Endothelial cell of umbilical vein (primary cell): ENCODE data around the gene CHST15. TPM values are rescaled to one million over a fixed set of nuclear protein-coding genes. Genes with fewer than 3 reads are reported as not detected.

Experiments used
- BruUV-seq: library from RNA; stranded (reverse); fragments of 400-500 nt; replicated peaks from 2 replicates; lab custom pipeline; 2021; lab: Mats Ljungman, UMichigan
- CTCF ChIA-PET: fragments of 300-600, 350-600 bp; sonication (Branson Sonifier 250); formaldehyde crosslinking; loops from one replicate; lab custom pipeline; 2021; ENCODE audit warnings: antibody characterized with exemption, inconsistent platforms; lab: Charles Lee
- POLR2A ChIA-PET: fragments of 300-600, 350-600 bp; sonication (Branson Sonifier 250); formaldehyde crosslinking; loops from one replicate; lab custom pipeline; 2021; ENCODE audit warnings: antibody characterized with exemption, inconsistent platforms; lab: Charles Lee
- DNase-seq: peaks from one replicate; pipeline ENCODE4 v3.0.0-alpha.2; 2011; ENCODE audit warnings: low read depth, low spot score
- FAIRE-seq: peaks from 2 replicates; lab custom pipeline; 2011; peaks lifted over from hg19 to GRCh38; lab: Jason Lieb, UNC
- H2AFZ ChIP-seq: 2 replicates; pipeline ENCODE4 v1.6.0; 2012; ENCODE audit warnings: low read depth, low read length, control low read depth, inconsistent platforms
- H3K27ac ChIP-seq: 2 replicates; pipeline ENCODE4 v1.5.1; 2011; ENCODE audit warnings: low read depth, mild to moderate bottlenecking, control low read depth, low read length, moderate library complexity; ENCODE audit not compliant: insufficient read depth
- H3K27me3 ChIP-seq, 2 experiments: 2 replicates each; pipeline versions ENCODE4 v1.6.0 to v1.6.1; 2011; ENCODE audit warnings: low read length in 2 of 2, mixed read lengths in 1 of 2; ENCODE audit not compliant: control insufficient read depth in 2 of 2, insufficient read depth in 2 of 2
- H3K36me3 ChIP-seq, 2 experiments: 2 replicates in 1 of 2; 3 replicates in 1 of 2; pipeline ENCODE4 v1.5.1; 2011; ENCODE audit warnings: low read length in 2 of 2, mild to moderate bottlenecking in 1 of 2, moderate library complexity in 1 of 2; ENCODE audit not compliant: control insufficient read depth in 2 of 2, insufficient read depth in 2 of 2; ENCODE audit errors: extremely low read depth in 1 of 2
- H3K4me1 ChIP-seq: 3 replicates; pipeline ENCODE4 v1.5.1; 2011; ENCODE audit warnings: mild to moderate bottlenecking, low read length; ENCODE audit not compliant: control insufficient read depth, insufficient read depth; ENCODE audit errors: extremely low read depth
- H3K4me2 ChIP-seq: 2 replicates; pipeline ENCODE4 v1.6.1; 2011; ENCODE audit warnings: low read length, control low read depth, mixed read lengths; ENCODE audit not compliant: insufficient read depth
- H3K4me3 ChIP-seq, 3 experiments: fragments of 200-600 bp in 1 of 3; sonication (generic), shearing (Covaris generic) in 1 of 3; replicated peaks in 1 of 3; 2 replicates each; pipeline ENCODE4 v1.5.1; 2011 to 2016; ENCODE audit warnings: control low read depth in 3 of 3, low read length in 3 of 3, mild to moderate bottlenecking in 2 of 3, inconsistent platforms in 1 of 3, low read depth in 1 of 3, moderate library complexity in 1 of 3; ENCODE audit not compliant: insufficient read depth in 1 of 3
- H3K79me2 ChIP-seq: 2 replicates; pipeline ENCODE4 v1.6.0; 2012; ENCODE audit warnings: low read length, inconsistent platforms; ENCODE audit not compliant: control insufficient read depth, insufficient read depth
- H3K9ac ChIP-seq: replicated peaks from 2 replicates; pipeline ENCODE3; 2011; ENCODE audit warnings: low read length, control low read depth; ENCODE audit not compliant: insufficient read depth; ENCODE audit errors: extremely low read depth
- H3K9me1 ChIP-seq: replicated peaks from 3 replicates; pipeline ENCODE4 v1.6.0; 2011; ENCODE audit warnings: mild to moderate bottlenecking, low read length; ENCODE audit not compliant: control insufficient read depth, insufficient read depth; ENCODE audit errors: extremely low read depth
- H3K9me3 ChIP-seq: replicated peaks from 2 replicates; pipeline ENCODE4 v1.5.1; 2012; ENCODE audit warnings: low read length, inconsistent platforms; ENCODE audit not compliant: control insufficient read depth, insufficient read depth
- H4K20me1 ChIP-seq: replicated peaks from 2 replicates; pipeline ENCODE3; 2011; ENCODE audit warnings: mild to moderate bottlenecking, low read length; ENCODE audit not compliant: control insufficient read depth, insufficient read depth; ENCODE audit errors: extremely low read depth
- EZH2 ChIP-seq: IDR thresholded peaks from 2 replicates; pipeline ENCODE4 v1.6.1; 2012; ENCODE audit warnings: borderline replicate concordance, low read depth, mild to moderate bottlenecking, moderate library complexity, low read length, inconsistent platforms; ENCODE audit not compliant: severe bottlenecking
- FOS ChIP-seq: IDR thresholded peaks from 2 replicates; pipeline ENCODE4 v1.6.1; 2011; ENCODE audit warnings: mild to moderate bottlenecking, low read length, moderate library complexity, borderline replicate concordance; ENCODE audit not compliant: insufficient read depth
- GATA2 ChIP-seq: IDR thresholded peaks from 2 replicates; pipeline ENCODE4 v1.7.0; 2011; ENCODE audit warnings: low read depth, mild to moderate bottlenecking, moderate library complexity, mixed read lengths, low read length; ENCODE audit not compliant: insufficient read length, insufficient read depth
- JUN ChIP-seq: IDR thresholded peaks from 2 replicates; pipeline ENCODE4 v1.6.1; 2011; ENCODE audit warnings: borderline replicate concordance, low read depth; ENCODE audit not compliant: insufficient read length, insufficient read depth
- MYC ChIP-seq: IDR thresholded peaks from one replicate; pipeline ENCODE4 v1.6.1; 2011; ENCODE audit warnings: mild to moderate bottlenecking, low read depth, low read length
- POLR2A ChIP-seq: IDR thresholded peaks from 2 replicates; pipeline ENCODE4 v1.6.1; 2012; ENCODE audit warnings: low read depth, mild to moderate bottlenecking, control low read depth, low read length
- dilution Hi-C: fragments of 300-500 bp; cut with MboI; formaldehyde crosslinking; loops from one replicate; pipeline ENCODE4 v1.15.0; 2019; ENCODE audit warnings: low sequenced_read_pairs; ENCODE audit not compliant: extremely low pct_ligation_motif_present
- intact Hi-C: fragments of 100-400 bp; cut with micrococcal nuclease; formaldehyde crosslinking; loops from one replicate; pipeline ENCODE4 v1.10.0; 2022
- polyA plus RNA-seq, 4 experiments: library from polyadenylated mRNA; depleted of rRNA in 3 of 4; stranded (reverse) in 3 of 4; unstranded in 1 of 4; fragments of >200 nt; gene quantifications; 2 replicates each; pipeline versions ENCODE4 v1.2.1 to v1.2.3, GENCODE V29; 2011 to 2012; ENCODE audit warnings: missing spikeins in 1 of 4
- total RNA-seq: library from RNA; stranded (reverse); gene quantifications from 2 replicates; pipeline ENCODE4 v1.2.3, GENCODE V29; 2021
- TF ChIP-seq, protein P1 (sequence below), 2 donors: IDR thresholded peaks; 1 replicate in 1 of 2; 2 replicates in 1 of 2; pipeline ENCODE4 v1.5.1; 2011; ENCODE audit warnings: low read length in 2 of 2, mild to moderate bottlenecking in 2 of 2, moderate library complexity in 2 of 2, control low read depth in 1 of 2, inconsistent platforms in 1 of 2, low read depth in 1 of 2; ENCODE audit not compliant: insufficient read depth in 1 of 2; ENCODE audit errors: extremely low read depth in 1 of 2
- TF ChIP-seq, protein P2 (sequence below): IDR thresholded peaks from 2 replicates; pipeline ENCODE4 v1.6.1; 2011; ENCODE audit not compliant: insufficient read depth, insufficient read length

The CHST15 gene
- total and polyA plus RNA-seq, 2 donors (not counting 3 experiments of a cell fraction or from before 2014, with no cell fraction given), result 23.1 to 29.2 TPM

DNA sequence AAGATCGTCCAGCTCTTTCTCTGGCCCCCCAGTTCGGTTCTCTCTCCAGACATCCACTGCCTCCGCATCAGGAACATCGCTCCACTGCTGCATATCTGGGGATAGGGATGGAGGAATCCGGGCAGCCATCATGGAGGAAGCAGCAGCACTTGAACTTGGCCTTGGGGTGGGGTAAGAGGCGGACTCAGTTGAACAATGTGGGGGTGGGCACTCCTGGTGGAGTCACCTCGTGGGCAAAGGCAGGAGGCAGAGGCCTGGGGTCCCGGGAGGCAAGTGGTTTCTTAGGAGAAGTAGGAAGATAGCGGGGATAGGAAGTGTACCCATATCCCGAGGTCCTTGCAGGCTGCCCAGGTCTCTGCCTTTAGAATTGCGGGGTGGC, 98.3 kb downstream of the CHST15 start:
- FAIRE-seq, result no peak
- dilution Hi-C loops (no loop called here), intact Hi-C loops (loop anchor here (2.0 kb wide), 1 partner anchor 158 kb away; no protein-coding TSS in a partner anchor)
- Histone ChIP-seq H2AFZ (peak overlapping the region; percentile 24), H3K4me3 (no peak overlapping the region), H4K20me1 (no peaks in the 10 kb centered on the region), H3K27ac (no peak overlapping the region), H3K4me2 (no peak overlapping the region), H3K9me1 (no peaks in the 10 kb centered on the region), H3K9me3 (no peaks in the 10 kb centered on the region), H3K36me3 (no peaks in the 10 kb centered on the region), H3K9ac (no peak overlapping the region), H3K27me3 (peaks cover 19 to 23% of the 10 kb centered on the region in 2 experiments), H3K4me1 (no peaks in the 10 kb centered on the region), H3K79me2 (no peaks in the 10 kb centered on the region)
- CTCF ChIA-PET, result interaction anchor here (0.6 to 7.6 kb wide), 61 partner anchors 8 to 949 kb away, joined by 3 to 691 read pairs (median 4); partner anchors contain the start of genes CHST15, LHPP and OAT
- POLR2A ChIA-PET, result interaction anchor here (1.3 kb wide), 1 partner anchor 394 kb away, joined by 3 read pairs; no protein-coding TSS in a partner anchor
- no TSS peak for BruUV-seq
- DNase-seq, result peak; percentile 8
- TF ChIP-seq JUN (no peak), EZH2 (no peak)
- TF ChIP-seq, protein P1, sequence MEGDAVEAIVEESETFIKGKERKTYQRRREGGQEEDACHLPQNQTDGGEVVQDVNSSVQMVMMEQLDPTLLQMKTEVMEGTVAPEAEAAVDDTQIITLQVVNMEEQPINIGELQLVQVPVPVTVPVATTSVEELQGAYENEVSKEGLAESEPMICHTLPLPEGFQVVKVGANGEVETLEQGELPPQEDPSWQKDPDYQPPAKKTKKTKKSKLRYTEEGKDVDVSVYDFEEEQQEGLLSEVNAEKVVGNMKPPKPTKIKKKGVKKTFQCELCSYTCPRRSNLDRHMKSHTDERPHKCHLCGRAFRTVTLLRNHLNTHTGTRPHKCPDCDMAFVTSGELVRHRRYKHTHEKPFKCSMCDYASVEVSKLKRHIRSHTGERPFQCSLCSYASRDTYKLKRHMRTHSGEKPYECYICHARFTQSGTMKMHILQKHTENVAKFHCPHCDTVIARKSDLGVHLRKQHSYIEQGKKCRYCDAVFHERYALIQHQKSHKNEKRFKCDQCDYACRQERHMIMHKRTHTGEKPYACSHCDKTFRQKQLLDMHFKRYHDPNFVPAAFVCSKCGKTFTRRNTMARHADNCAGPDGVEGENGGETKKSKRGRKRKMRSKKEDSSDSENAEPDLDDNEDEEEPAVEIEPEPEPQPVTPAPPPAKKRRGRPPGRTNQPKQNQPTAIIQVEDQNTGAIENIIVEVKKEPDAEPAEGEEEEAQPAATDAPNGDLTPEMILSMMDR (IDR thresholded peaks at IDR 0.05; ENCODE audit: extremely low read depth in 1 of 2, insufficient read depth in 1 of 2, low read depth in 1 of 2, low read length in 2 of 2), result no peak

DNA sequence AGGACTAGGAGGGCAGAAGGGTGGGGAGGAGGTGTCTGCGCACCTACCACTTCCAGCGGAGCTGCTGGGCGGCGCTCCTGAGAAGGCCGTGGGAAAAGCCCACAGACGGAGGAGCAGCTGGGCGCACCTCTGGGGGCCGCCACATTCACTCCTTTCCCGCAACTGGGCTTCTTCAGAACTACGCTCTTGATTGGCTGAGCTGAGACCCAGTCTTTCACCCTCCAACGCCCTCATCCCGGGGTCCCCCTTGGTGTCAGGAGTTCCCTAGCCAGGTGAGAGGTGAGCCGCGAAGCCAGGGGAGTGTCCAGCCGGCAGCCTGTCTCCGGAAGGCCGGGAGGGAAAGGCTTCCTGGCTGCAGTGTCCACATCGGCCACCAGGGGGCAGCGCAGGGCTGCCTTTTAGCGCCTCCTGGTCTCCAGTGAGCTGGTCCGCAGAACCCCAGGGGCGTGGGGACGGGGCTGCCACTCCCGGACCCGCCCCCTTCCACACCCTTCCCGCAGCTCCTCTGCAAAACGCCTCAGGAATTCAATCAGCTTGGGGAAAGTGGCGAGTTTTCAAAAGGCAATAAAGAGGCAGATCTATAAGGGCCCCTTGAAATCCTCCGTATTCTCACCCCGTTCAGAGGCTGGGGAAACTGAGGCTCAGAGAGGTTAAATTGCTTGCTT, 98.8 kb downstream of the CHST15 start:
- Histone ChIP-seq H3K27ac (no peak overlapping the region), H2AFZ (peak overlapping the region; percentile 24), H3K9me1 (no peaks in the 10 kb centered on the region), H3K9me3 (no peaks in the 10 kb centered on the region), H3K4me1 (no peaks in the 10 kb centered on the region), H3K4me2 (no peak overlapping the region), H3K9ac (no peak overlapping the region), H3K79me2 (no peaks in the 10 kb centered on the region), H3K36me3 (no peaks in the 10 kb centered on the region), H3K27me3 (peaks cover 19 to 24% of the 10 kb centered on the region in 2 experiments), H4K20me1 (no peaks in the 10 kb centered on the region), H3K4me3 (no peak overlapping the region)
- TF ChIP-seq GATA2 (no peak), JUN (no peak), FOS (no peak), POLR2A (no peak), EZH2 (no peak), MYC (no peak)
- TF ChIP-seq, protein P1 (IDR thresholded peaks at IDR 0.05; ENCODE audit: extremely low read depth in 1 of 2, insufficient read depth in 1 of 2, low read depth in 1 of 2, low read length in 2 of 2), result peak; percentile 92 to 96
- TF ChIP-seq, protein P2, sequence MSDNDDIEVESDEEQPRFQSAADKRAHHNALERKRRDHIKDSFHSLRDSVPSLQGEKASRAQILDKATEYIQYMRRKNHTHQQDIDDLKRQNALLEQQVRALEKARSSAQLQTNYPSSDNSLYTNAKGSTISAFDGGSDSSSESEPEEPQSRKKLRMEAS, result no peak
- FAIRE-seq (peak; percentile 85), DNase-seq (peak; percentile 76)
- POLR2A ChIA-PET, result interaction anchor here (1.3 kb wide), 1 partner anchor 395 kb away, joined by 3 read pairs; no protein-coding TSS in a partner anchor
- dilution Hi-C loops (no loop called here), intact Hi-C loops (loop anchor here (1.0 to 2.0 kb wide), 5 partner anchors 99 to 409 kb away; partner anchors contain the start of gene CHST15)
- CTCF ChIA-PET, result interaction anchor here (0.6 to 7.6 kb wide), 61 partner anchors 9 to 948 kb away, joined by 3 to 691 read pairs (median 4); partner anchors contain the start of genes CHST15, LHPP and OAT
- no TSS peak for BruUV-seq
